Measurements from ENCODE around the gene PNKD. TPM values are rescaled to one million over a fixed set of nuclear protein-coding genes. Genes with fewer than 3 reads are reported as not detected.
"Not testable (repeated sequence)": the region's sequence is repeated elsewhere in the genome, so short reads cannot be mapped to it uniquely, and the experiment has no call there.

PNKD gene
- total RNA-seq, 1 donor from 2014 or later: 20.0 TPM

DNA sequence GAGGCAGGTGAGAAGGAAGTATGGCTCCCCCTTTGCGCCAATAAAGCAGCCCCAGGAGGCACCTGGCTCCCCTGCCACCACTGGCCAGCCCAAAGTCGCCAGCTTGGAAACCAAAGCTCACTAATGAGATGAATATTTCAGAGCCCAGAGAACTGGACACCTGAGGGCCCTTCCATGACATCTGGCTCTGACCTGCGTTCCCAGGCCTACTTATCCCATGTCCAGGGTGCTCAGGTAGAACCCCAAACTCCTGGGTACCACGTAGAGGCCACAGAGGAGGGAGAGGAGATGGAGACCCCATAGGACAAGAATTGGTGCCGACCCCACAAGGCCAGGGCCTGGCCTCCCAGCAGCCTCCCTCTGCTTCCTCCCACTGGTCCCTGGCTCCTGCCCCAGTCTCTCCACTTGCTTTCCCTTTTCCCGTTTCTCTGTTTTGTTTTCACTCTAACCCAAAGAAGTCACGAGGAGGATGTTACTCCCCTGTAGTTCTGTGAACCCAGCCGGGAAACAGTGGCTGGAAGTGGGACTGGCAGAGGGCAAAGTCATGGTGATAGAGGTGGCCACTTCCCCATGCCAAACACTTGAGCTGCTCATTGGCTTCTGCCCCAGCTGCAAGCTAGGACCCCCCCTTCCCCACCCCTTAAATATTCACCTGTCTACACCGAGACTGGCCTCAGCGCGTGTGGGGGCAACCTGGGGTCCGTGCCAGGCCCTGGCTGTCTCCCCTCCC lies 21.2 kb downstream of the PNKD start:
- peak; percentile 34 to 68 for DNase-seq (ENCODE audit: low read depth in 2 of 2)

GRCh38 chr2:218292048-218293014 lies 22.0 kb downstream of the PNKD start, which contains the start of gene TMBIM1:
TMBIM1 (minus strand) TSS chr2:218292503; CDS start chr2:218282141, 10,362 bp downstream.
- peak; percentile 72 to 79 for DNase-seq (ENCODE audit: low read depth in 2 of 2)

GRCh38 chr2:218293715-218294429 lies 23.6 kb downstream of the PNKD start:
- DNase-seq (ENCODE audit: low read depth in 2 of 2): no peak

GRCh38 chr2:218294430-218295022 lies 24.2 kb downstream of the PNKD start:
- no peak for DNase-seq (ENCODE audit: low read depth in 2 of 2)

- DNase-seq (ENCODE audit: low read depth in 2 of 2): peak in 1 of 2 donors; percentile 74
Measured at GRCh38 chr2:218295029-218295428, 24.7 kb downstream of the PNKD start.

- DNase-seq (ENCODE audit: low read depth in 2 of 2): no peak
Measured at GRCh38 chr2:218296200-218296599, 25.9 kb downstream of the PNKD start.

GRCh38 chr2:218296847-218297246 lies 26.5 kb downstream of the PNKD start:
- DNase-seq (ENCODE audit: low read depth in 2 of 2): no peak

DNA sequence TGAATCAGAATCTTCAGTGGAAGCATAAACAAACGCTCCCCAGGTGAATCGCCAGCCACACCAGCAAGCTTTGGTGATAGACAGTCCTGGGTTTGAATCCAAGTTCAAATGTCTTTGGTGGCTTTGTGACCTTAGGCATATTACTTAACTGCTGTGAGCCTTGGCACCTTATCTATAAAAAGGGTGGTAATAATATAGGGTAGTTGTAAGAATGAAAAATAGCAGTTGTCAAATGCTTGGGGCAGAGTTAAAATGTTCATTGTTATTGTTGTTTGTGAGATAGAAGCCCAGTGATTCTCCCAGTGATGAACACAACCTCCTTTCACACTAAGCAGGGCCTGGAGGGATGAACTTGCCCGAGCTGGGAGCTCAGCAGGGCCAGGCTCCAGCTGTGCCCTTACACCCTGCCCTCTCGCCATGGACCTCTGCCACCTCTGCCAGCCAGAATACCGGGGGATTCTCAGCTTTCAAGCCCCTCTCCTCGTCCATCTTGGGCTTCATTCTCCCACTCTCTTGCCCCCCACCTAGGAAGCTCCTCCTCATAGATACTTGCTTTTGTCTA lies 28.1 kb downstream of the PNKD start:
- no peak for DNase-seq (ENCODE audit: low read depth in 2 of 2)

- no peak for DNase-seq (ENCODE audit: low read depth in 2 of 2)
Measured at GRCh38 chr2:218300141-218300540, 29.8 kb downstream of the PNKD start.

- peak; percentile 84 to 91 for DNase-seq (ENCODE audit: low read depth in 2 of 2)
Measured at GRCh38 chr2:218301176-218301819, 31.0 kb downstream of the PNKD start.

- no peak for DNase-seq (ENCODE audit: low read depth in 2 of 2)
Measured at GRCh38 chr2:218305383-218305782, 35.1 kb downstream of the PNKD start.

DNA sequence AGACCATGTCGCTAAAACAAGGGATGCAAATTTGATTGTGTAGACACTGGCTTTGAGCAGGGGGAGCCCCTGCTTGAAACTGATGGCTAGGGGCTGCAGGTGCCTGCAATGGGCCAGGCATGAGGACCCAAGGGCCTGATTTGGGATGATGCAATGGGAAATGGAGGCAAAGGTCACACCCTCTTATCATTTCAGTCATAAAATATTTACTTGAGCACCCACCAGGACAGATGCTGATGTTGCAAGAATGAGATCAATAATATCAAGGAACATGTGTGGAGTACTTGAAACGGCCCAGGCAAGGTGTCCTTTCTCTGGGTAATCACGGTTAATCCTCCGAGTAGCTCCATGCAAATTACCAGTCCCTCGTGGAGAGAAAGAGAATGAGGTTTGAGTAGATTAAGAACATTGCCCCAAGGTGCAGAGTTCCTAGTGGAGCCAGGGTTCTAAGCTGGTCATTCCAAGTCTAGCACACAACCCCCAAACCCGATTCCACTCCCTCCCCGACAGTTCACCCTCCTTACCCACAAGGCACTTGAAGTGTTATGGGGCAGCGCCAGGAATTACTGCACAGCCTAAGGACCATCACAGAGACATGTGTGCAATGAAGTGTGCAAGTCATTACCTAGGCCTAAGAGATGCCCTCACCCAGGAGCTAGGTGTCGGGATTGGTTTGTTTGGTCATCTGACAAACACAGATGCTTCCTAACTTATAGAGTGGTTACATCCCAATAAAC lies 36.0 kb downstream of the PNKD start:
- DNase-seq (ENCODE audit: low read depth in 2 of 2): no peak

GRCh38 chr2:218307415-218308090 lies 37.2 kb downstream of the PNKD start:
- no peak for DNase-seq (ENCODE audit: low read depth in 2 of 2)

GRCh38 chr2:218310853-218311540 lies 40.7 kb downstream of the PNKD start:
- no peak for DNase-seq (ENCODE audit: low read depth in 2 of 2)

- not testable (repeated sequence) for DNase-seq (ENCODE audit: low read depth in 2 of 2)
Measured at GRCh38 chr2:218311541-218312266, 41.4 kb downstream of the PNKD start.

DNA sequence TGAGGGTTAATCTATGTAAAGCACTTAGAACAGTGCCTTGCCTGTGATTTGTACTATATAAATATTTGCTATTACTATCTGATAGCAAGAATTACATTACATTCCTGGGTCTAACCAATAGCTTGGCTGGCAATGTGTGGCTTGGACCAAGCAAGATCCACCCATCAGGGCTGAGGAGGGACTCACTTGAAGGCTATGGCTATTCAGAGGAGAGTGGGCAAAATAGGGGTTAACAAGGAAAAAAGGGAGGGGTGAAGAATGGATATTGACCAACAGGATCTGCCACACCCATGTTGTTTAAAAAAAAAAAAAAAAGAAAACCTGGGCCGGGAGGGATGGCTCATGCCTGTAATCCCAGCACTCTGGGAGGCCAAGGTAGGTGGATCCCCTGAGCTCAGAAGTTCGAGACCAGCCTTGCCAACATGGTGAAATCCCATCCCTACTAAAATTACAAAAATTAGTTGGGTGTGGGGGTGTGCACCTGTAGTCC lies 42.0 kb downstream of the PNKD start:
- no peak for DNase-seq (ENCODE audit: low read depth in 2 of 2)

DNA sequence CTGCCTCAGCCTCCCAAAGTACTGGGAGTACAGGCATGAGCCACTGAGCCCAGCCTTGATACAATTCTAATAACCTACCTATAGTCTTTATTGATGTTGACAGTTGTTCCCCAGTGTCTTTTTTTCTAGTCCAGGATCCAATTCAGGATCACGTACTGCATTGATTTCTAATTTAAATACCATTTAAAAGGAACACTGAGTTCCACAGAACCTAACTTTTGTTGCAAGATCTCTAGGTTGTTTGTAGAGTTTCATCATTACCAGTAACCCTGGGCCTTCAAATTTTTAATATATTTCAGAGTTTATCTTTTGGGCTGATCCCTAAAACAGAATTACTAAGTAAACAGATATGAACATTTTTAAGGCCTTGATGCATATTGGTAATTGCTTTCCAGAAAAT lies 43.0 kb downstream of the PNKD start:
- DNase-seq (ENCODE audit: low read depth in 2 of 2): no peak

- not testable (repeated sequence) for DNase-seq (ENCODE audit: low read depth in 2 of 2)
Measured at GRCh38 chr2:218314764-218315163, 44.4 kb downstream of the PNKD start.
